ENCODE results near the gene GRK5. TPM values are rescaled to one million over a fixed set of nuclear protein-coding genes. Genes with fewer than 3 reads are reported as not detected.

Gene GRK5
- total RNA-seq, 4 donors from 2014 or later: 5.4 to 13.0 (median 10.6) TPM

Small RNA genes within 50 kb of the gene (microRNA-seq; reads per million reads assigned to microRNA genes)
- 0 reads per million in 2 donors for gene MIR4681 (ENCODE audit: borderline number of aligned reads in 1 of 2, borderline replicate concordance in 2 of 2)

Other genes starting within 250 kb of the GRK5 start
- gene NANOS1, start 177.9 kb upstream of the GRK5 start, total RNA-seq: 1 to 10 TPM in 3 of 4 donors, under 1 TPM in 1; 0.34 to 3.6 (median 1.3) TPM
- 100 to 1,000 TPM; 105 to 138 (median 121) TPM for gene EIF3A, start 126.8 kb upstream of the GRK5 start, total RNA-seq
- gene DENND10, start 103.5 kb upstream of the GRK5 start, total RNA-seq: 10 to 100 TPM; 25.8 to 46.2 (median 40.5) TPM
- gene SFXN4, start 41.9 kb upstream of the GRK5 start, total RNA-seq: 10 to 100 TPM in 3 of 4 donors, 1 to 10 TPM in 1; 9.1 to 22.7 (median 16.0) TPM
- gene PRDX3, start 28.8 kb upstream of the GRK5 start, total RNA-seq: 10 to 100 TPM; 35.7 to 70.7 (median 57.3) TPM

All from lower leg skin (tissue), 4 donors.